D721Med (cell line): ENCODE data around the gene OXSR1.
"Not testable (repeated sequence)": the region's sequence is repeated elsewhere in the genome, so short reads cannot be mapped to it uniquely, and the experiment has no call there.

Experiments
- DNase-seq: peaks from one replicate; pipeline ENCODE4 v3.0.0; 2011; ENCODE audit warnings: low spot score; ENCODE audit not compliant: insufficient read length
- FAIRE-seq: peaks from 2 replicates; lab custom pipeline; 2011; peaks lifted over from hg19 to GRCh38; lab: Jason Lieb, UNC
- CTCF ChIP-seq: IDR thresholded peaks from 2 replicates; pipeline ENCODE4 v1.5.1; 2012; ENCODE audit warnings: mild to moderate bottlenecking, control low read depth; ENCODE audit not compliant: insufficient read depth; ENCODE audit errors: missing control alignments

Gene OXSR1

GRCh38 chr3:38154033-38154494, 11.3 kb upstream of the OXSR1 start:
- no peak for TF ChIP-seq CTCF
- DNase-seq (no peak), FAIRE-seq (no peak)

DNA sequence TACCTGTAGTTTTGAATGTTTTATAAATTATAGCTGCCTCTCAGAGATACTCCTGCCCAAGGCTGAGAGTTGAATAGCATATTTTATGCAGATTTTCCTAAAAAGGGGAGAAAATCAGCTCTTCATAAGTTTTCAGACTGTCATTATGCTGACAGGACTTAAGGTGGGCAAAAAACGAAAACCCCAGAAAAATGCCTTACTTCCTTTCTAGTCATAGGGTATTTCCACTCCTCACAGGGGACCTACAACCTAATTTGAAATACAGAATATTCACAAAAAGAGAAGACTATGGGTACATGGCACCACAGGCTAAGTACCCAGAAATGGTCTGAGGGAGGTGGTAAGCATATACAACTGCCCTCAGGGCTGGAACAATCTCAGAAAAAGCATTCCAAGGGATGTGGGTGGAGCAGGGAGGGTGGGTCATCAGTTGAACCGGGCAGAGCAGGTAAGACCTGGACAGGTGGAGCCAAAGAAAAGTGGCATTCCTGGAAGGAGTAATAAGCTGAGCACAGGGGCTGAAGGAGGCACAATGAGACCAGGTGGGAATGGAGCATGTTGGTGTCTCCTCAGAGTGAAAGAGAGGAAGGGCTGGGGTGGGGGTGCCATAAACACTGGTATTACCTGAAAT, 10.6 kb upstream of the OXSR1 start:
- FAIRE-seq (no peak), DNase-seq (no peak)
- no peak for TF ChIP-seq CTCF

- TF ChIP-seq CTCF, result no peak
- DNase-seq, result no peak
- FAIRE-seq, result no peak
These were observed 9.5 kb upstream of the OXSR1 start for GRCh38 chr3:38155825-38156224.

DNA sequence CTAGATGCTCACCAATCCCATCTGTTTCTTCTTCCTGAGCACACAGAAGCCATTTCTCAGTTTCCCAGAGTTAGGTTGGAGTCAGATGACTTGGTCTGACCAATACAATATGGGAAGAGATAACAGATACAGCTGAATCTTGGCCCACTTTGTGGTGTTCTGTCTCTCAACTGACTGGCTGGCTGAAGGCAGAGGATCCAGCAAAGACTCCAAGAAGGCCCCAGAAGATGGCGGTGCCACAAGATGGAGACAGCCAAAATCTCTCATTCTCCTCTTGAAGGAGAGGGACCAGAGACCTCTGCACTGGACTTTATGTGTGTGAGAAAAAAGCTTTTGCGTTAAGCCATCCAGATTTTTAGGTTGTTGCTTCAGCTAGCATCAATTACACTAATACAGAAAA, 8.2 kb upstream of the OXSR1 start:
- FAIRE-seq, result no peak
- TF ChIP-seq CTCF, result no peak
- DNase-seq, result no peak

GRCh38 chr3:38157595-38157994, 7.7 kb upstream of the OXSR1 start:
- FAIRE-seq, result no peak
- no peak for DNase-seq
- TF ChIP-seq CTCF, result no peak

- TF ChIP-seq CTCF, result no peak
These were observed 6.9 kb upstream of the OXSR1 start for GRCh38 chr3:38158472-38158871.

GRCh38 chr3:38160704-38161103, 4.6 kb upstream of the OXSR1 start:
- DNase-seq, FAIRE-seq: not testable (repeated sequence)

More at GRCh38 chr3:38158472-38158871, 6.9 kb upstream of the OXSR1 start:
- FAIRE-seq (no peak), DNase-seq (no peak)
